Natural killer cell (primary cell): ENCODE data around the gene CD300C. TPM values are rescaled to one million over a fixed set of nuclear protein-coding genes. Genes with fewer than 3 reads are reported as not detected.

Source experiments
- ATAC-seq, 3 donors: fragments of 150-1000 bp in 2 of 3; fragments of 200-7000 bp in 1 of 3; cut with Tn5 transposase; 1 replicate in 1 of 3; 2 replicates in 2 of 3; pipeline ENCODE4 v1.10.0; 2021; ENCODE audit warnings: mild to moderate bottlenecking in 2 of 3, moderate library complexity in 2 of 3
- DNase-seq, 2 donors: peaks; one replicate each; pipeline versions ENCODE4 v3.0.0 to v3.0.0-alpha.2; 2013 to 2021; ENCODE audit warnings: mixed read lengths in 1 of 2
- H3K27ac ChIP-seq: one replicate; pipeline ENCODE4 v1.5.1; 2013; ENCODE audit warnings: mild to moderate bottlenecking, low read length
- H3K27me3 ChIP-seq: one replicate; pipeline ENCODE4 v1.6.1; 2013; ENCODE audit warnings: low read length; ENCODE audit not compliant: control insufficient read depth, insufficient read depth
- H3K36me3 ChIP-seq: one replicate; pipeline ENCODE4 v1.6.1; 2013; ENCODE audit warnings: low read length; ENCODE audit not compliant: control insufficient read depth, insufficient read depth
- H3K4me1 ChIP-seq: one replicate; pipeline ENCODE4 v1.6.1; 2013; ENCODE audit warnings: low read length; ENCODE audit not compliant: control insufficient read depth, insufficient read depth
- H3K4me3 ChIP-seq: one replicate; pipeline ENCODE4 v1.5.1; 2013; ENCODE audit warnings: low read length
- H3K9me3 ChIP-seq: one replicate; pipeline ENCODE4 v1.6.1; 2013; ENCODE audit warnings: low read length; ENCODE audit not compliant: control insufficient read depth, insufficient read depth
- H3K27ac Mint-ChIP-seq, 2 donors: one replicate each; pipeline ENCODE4 v1.8.0; 2022; ENCODE audit warnings: mild to moderate bottlenecking in 2 of 2, mixed read lengths in 2 of 2, moderate library complexity in 1 of 2
- H3K27me3 Mint-ChIP-seq, 2 donors: one replicate each; pipeline ENCODE4 v1.8.0; 2022; ENCODE audit warnings: low read depth in 2 of 2, mixed read lengths in 2 of 2
- H3K36me3 Mint-ChIP-seq: one replicate; pipeline ENCODE4 v1.8.0; 2022; ENCODE audit warnings: mixed read lengths
- H3K4me1 Mint-ChIP-seq, 2 donors: one replicate each; pipeline ENCODE4 v1.8.0; 2022; ENCODE audit warnings: mixed read lengths in 2 of 2
- H3K4me3 Mint-ChIP-seq: one replicate; pipeline ENCODE4 v1.8.0; 2022; ENCODE audit warnings: mild to moderate bottlenecking, moderate library complexity, mixed read lengths
- H3K9me3 Mint-ChIP-seq, 2 donors: one replicate each; pipeline ENCODE4 v1.8.0; 2022; ENCODE audit warnings: mixed read lengths in 2 of 2
- CTCF ChIP-seq: fragments of 200-600 bp; IDR thresholded peaks from one replicate; pipeline ENCODE4 v1.8.0; 2022; ENCODE audit warnings: antibody characterized with exemption
- WGBS: methylation state at CpG from one replicate; pipeline ENCODE4 v1.1.7; 2013; ENCODE audit warnings: missing lambda C conversion rate; ENCODE audit not compliant: insufficient coverage; 5-methylcytosine and 5-hydroxymethylcytosine counted together
- intact Hi-C: fragments of 100-400 bp; cut with micrococcal nuclease; formaldehyde crosslinking; loops from one replicate; pipeline ENCODE4 v1.14.2; 2022
- total RNA-seq, 4 donors: library from RNA; stranded (reverse); fragments of 120-200 nt in 1 of 4; gene quantifications; one replicate each; pipeline versions ENCODE4 v1.2.3 to v1.2.4, GENCODE V29; 2013 to 2022

The CD300C gene
- total RNA-seq, 3 donors from 2014 or later (not counting 1 experiment from before 2014, with no cell fraction given), result 4.3 to 7.6 (median 6.9) TPM

GRCh38 chr17:74515941-74516340, 30.0 kb downstream of the CD300C start:
- peak overlapping the region; percentile 48 to 62 for H3K27ac Mint-ChIP-seq
- 78% methylated on average over 4 of the region's 4 CpGs for WGBS
- peaks cover 8% of the 10 kb centered on the region for H3K36me3 Mint-ChIP-seq
- Histone ChIP-seq H3K27ac (no peak overlapping the region), H3K9me3 (peaks cover 2% of the 10 kb centered on the region), H3K4me3 (no peak overlapping the region), H3K36me3 (no peaks in the 10 kb centered on the region), H3K4me1 (peaks cover 22% of the 10 kb centered on the region), H3K27me3 (no peaks in the 10 kb centered on the region)
- DNase-seq (no peak), ATAC-seq (no peak)
- H3K4me3 Mint-ChIP-seq, result no peak overlapping the region
- H3K27me3 Mint-ChIP-seq, result peaks cover 8 to 10% of the 10 kb centered on the region in 2 donors
- TF ChIP-seq CTCF, result no peak
- peaks cover 2 to 10% of the 10 kb centered on the region in 2 donors for H3K9me3 Mint-ChIP-seq
- intact Hi-C loops, result loop anchor here (2.0 kb wide), 1 partner anchor 17 kb away; no protein-coding TSS in a partner anchor
- H3K4me1 Mint-ChIP-seq, result peaks cover 29% of the 10 kb centered on the region in 2 donors

GRCh38 chr17:74514632-74515334, 31.1 kb downstream of the CD300C start:
- intact Hi-C loops, result loop anchor here (2.0 kb wide), 1 partner anchor 18 kb away; no protein-coding TSS in a partner anchor
- WGBS, result 97% methylated on average over 10 of the region's 10 CpGs
- peak overlapping the region; percentile 5 for H3K27ac ChIP-seq
- DNase-seq (peak in 1 of 2 donors; percentile 78), ATAC-seq (peak; percentile 50 to 62 (median 62))
- no peak for TF ChIP-seq CTCF
- peaks cover 2% of the 10 kb centered on the region for H3K9me3 ChIP-seq
- Mint-ChIP-seq H3K4me1 (peaks cover 17 to 20% of the 10 kb centered on the region in 2 donors), H3K27me3 (peaks cover 8 to 10% of the 10 kb centered on the region in 2 donors), H3K27ac (peak overlapping the region; percentile 97), H3K36me3 (peaks cover 8% of the 10 kb centered on the region), H3K4me3 (peak overlapping the region; percentile 82), H3K9me3 (peaks cover 2 to 10% of the 10 kb centered on the region in 2 donors)
- H3K4me1 ChIP-seq, result peaks cover 10% of the 10 kb centered on the region
- no peaks in the 10 kb centered on the region for H3K27me3 ChIP-seq
- no peak overlapping the region for H3K4me3 ChIP-seq
- no peaks in the 10 kb centered on the region for H3K36me3 ChIP-seq

DNA sequence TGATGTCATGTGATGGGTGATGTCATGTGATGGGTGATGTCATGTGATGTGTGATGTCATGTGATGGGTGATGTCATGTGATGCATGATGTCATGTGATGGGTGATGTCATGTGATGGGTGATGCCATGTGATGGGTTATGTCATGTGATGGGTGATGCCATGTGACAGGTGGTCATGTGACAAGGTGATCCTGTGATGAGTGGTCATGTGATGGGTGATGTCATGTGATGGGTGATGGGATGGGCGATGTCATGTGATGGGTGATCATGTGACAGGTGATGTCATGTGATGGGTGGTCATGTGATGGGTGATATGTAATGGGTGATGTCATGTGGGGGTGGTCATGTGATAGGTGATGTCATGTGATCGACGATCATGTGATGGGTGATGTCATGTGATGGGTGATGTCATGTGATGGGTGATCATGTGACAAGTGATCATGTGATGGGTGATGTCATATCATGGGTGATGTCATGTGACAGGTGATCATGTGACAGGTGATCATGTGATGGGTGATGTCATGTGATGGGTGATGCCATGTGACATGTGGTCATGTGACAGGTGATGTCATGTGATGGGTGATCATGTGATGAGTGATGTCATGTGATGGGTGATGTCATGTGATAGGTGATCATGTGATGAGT, 31.8 kb downstream of the CD300C start:
- peak; percentile 78 to 79 for DNase-seq

More for the DNA sequence above, 31.8 kb downstream of the CD300C start:
- intact Hi-C loops, result loop anchor here (2.0 kb wide), 1 partner anchor 19 kb away; no protein-coding TSS in a partner anchor
- H3K9me3 Mint-ChIP-seq, result peaks cover 2 to 10% of the 10 kb centered on the region in 2 donors
- Histone ChIP-seq H3K4me3 (no peak overlapping the region), H3K9me3 (peaks cover 2% of the 10 kb centered on the region), H3K36me3 (no peaks in the 10 kb centered on the region), H3K27me3 (no peaks in the 10 kb centered on the region), H3K27ac (peak overlapping the region; percentile 5), H3K4me1 (peaks cover 10% of the 10 kb centered on the region)
- TF ChIP-seq CTCF, result no peak
- peak overlapping the region; percentile 82 for H3K4me3 Mint-ChIP-seq
- peak; percentile 48 to 71 (median 68) for ATAC-seq
- peaks cover 13 to 16% of the 10 kb centered on the region in 2 donors for H3K4me1 Mint-ChIP-seq
- H3K27ac Mint-ChIP-seq, result peak overlapping the region; percentile 97
- WGBS, result 91% methylated on average over 3 of the region's 3 CpGs
- peaks cover 8% of the 10 kb centered on the region for H3K36me3 Mint-ChIP-seq
- H3K27me3 Mint-ChIP-seq, result peaks cover 8 to 10% of the 10 kb centered on the region in 2 donors
